AG10803 (cell line): ENCODE data around the gene BCL11B.

Source experiments
- DNase-seq: peaks from one replicate; pipeline ENCODE4 v3.0.0; 2010; ENCODE audit warnings: low read depth
- H3K4me3 ChIP-seq: 2 replicates; pipeline ENCODE4 v1.5.1; 2011; ENCODE audit warnings: mild to moderate bottlenecking, low read length, control low read depth
- TF ChIP-seq, protein P1 (sequence below): conservative IDR thresholded peaks from 2 replicates; pipeline ENCODE4 v1.5.1; 2011; ENCODE audit warnings: mild to moderate bottlenecking, low read length, control low read depth, inconsistent platforms

BCL11B gene

GRCh38 chr14:99252940-99253868 lies 18.8 kb downstream of the BCL11B start:
- TF ChIP-seq, protein P1, sequence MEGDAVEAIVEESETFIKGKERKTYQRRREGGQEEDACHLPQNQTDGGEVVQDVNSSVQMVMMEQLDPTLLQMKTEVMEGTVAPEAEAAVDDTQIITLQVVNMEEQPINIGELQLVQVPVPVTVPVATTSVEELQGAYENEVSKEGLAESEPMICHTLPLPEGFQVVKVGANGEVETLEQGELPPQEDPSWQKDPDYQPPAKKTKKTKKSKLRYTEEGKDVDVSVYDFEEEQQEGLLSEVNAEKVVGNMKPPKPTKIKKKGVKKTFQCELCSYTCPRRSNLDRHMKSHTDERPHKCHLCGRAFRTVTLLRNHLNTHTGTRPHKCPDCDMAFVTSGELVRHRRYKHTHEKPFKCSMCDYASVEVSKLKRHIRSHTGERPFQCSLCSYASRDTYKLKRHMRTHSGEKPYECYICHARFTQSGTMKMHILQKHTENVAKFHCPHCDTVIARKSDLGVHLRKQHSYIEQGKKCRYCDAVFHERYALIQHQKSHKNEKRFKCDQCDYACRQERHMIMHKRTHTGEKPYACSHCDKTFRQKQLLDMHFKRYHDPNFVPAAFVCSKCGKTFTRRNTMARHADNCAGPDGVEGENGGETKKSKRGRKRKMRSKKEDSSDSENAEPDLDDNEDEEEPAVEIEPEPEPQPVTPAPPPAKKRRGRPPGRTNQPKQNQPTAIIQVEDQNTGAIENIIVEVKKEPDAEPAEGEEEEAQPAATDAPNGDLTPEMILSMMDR: no peak
- DNase-seq: no peak
- no peak overlapping the region for H3K4me3 ChIP-seq

- no peak for DNase-seq
- TF ChIP-seq, protein P1: no peak
- no peak overlapping the region for H3K4me3 ChIP-seq
These were observed 19.5 kb downstream of the BCL11B start for GRCh38 chr14:99252443-99252939.

DNA sequence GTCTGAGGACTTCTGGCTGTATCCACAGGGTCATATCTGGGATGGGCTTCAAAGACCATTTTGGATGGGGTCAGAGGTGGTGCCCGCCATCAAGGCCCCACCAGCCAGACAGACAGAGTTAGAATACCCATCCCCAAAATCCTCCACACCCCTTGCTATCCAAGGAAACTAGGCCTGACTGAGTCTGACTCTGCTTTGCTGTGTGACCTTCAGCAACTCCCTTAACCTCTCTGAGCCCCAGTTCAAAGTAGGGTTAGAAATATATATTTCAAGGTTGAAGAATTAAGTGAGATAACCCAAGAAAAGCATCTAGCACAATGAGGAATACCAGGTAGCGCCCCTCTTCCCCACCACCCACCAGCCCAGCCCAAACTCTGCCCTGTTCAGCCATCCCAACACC lies 20.3 kb downstream of the BCL11B start:
- no peak overlapping the region for H3K4me3 ChIP-seq
- TF ChIP-seq, protein P1: no peak
- no peak for DNase-seq

GRCh38 chr14:99250636-99251208 lies 21.3 kb downstream of the BCL11B start:
- DNase-seq: no peak
- H3K4me3 ChIP-seq: no peak overlapping the region
- TF ChIP-seq, protein P1: no peak

DNA sequence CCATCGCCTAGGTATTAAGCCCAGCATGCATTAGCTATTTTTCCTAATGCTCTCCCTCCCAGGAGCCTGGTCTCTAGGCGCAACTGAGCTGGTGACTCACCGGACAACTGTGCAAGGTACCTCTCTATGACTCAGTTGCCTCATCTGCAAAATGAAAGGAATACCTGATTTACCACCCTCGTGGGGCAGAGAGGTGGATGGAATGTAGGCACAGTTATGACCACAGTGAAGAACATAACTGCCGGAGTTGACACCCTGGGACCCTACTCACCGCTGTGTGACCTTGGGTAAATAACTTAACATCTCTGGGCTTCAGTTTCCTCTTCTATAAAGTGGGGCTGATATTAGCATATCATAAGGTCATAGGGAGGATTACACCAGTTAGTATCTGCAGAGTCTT lies 22.6 kb downstream of the BCL11B start:
- TF ChIP-seq, protein P1: no peak
- DNase-seq: no peak
- no peak overlapping the region for H3K4me3 ChIP-seq

GRCh38 chr14:99248761-99249171 lies 23.2 kb downstream of the BCL11B start:
- DNase-seq: no peak
- TF ChIP-seq, protein P1: no peak
- H3K4me3 ChIP-seq: no peak overlapping the region
